ENCODE results near the gene NKD1.

NKD1 gene

DNA sequence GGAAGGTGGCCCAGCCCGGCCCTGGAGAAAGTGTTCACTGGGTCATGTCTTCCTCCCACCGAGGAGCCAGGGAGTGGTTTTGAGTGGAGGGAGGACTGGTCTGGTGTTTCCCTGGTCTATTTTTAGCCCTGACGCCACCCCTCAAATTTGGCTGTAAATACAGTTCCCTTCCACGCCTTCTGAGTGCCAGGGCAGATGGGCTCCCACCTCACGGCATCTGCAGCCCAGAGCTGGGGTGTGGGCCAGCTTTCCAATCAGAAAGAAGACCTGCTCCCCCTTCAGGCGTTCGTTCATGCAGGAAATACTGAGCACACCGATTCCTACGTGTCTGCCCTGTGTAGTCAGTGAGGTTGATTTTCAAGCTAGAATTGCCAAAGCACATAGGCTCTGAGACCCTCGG, 79.2 kb downstream of the NKD1 start:
- DNase-seq (ENCODE audit: low read depth in 1 of 2, low spot score in 1 of 2), result peak; percentile 11 to 19

DNA sequence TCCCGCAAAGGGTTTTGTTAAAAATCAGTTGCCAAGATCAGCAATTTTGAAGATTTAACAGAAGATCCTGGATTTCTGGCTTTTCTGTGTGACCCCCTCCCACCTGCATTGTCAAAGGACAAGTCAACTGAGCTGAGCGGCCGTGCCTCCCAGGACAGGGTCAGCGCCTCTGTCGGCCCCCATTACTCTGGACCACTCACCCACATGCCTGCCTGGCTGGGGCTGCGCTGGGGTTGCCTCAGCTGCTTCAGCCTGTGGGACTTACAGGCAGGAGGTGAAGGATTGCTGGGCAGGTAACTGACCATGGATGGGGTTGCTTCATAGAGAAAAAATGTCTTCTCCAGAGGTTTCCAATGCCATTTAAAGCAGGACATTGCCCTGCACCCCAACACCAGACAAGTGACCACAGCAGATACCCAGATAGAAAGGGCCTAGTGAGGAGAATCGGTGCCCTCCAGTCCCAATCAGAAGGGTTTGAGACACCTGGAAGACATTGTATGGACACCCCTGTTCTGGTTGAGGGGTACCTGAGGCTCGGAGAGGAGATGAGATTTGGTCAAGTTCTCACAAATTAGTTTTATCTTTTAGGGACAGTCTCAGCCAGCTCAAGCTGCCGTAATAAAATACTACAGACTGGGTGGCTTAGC, 80.1 kb downstream of the NKD1 start:
- no peak for DNase-seq (ENCODE audit: low read depth in 1 of 2, low spot score in 1 of 2)

DNA sequence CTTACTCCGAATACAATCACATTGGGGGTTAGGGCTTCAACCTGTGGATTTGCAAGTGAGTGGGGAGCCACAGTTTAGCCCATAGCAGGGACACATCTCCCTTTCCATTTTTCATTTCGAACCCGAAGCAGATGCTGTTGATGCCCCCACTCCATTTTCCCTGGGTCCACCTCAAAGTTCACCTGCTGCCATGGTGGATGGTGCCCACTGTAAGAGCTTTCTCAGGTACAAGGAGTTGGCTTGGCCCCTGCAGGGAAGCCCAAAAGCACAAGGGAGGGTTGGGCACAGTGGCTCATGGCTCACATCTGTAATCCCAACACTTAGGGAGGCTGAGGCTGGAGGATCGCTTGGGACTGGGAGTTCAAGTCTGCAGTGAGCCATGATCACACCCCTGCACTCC, 81.1 kb downstream of the NKD1 start:
- no peak for DNase-seq (ENCODE audit: low read depth in 1 of 2, low spot score in 1 of 2)

DNA sequence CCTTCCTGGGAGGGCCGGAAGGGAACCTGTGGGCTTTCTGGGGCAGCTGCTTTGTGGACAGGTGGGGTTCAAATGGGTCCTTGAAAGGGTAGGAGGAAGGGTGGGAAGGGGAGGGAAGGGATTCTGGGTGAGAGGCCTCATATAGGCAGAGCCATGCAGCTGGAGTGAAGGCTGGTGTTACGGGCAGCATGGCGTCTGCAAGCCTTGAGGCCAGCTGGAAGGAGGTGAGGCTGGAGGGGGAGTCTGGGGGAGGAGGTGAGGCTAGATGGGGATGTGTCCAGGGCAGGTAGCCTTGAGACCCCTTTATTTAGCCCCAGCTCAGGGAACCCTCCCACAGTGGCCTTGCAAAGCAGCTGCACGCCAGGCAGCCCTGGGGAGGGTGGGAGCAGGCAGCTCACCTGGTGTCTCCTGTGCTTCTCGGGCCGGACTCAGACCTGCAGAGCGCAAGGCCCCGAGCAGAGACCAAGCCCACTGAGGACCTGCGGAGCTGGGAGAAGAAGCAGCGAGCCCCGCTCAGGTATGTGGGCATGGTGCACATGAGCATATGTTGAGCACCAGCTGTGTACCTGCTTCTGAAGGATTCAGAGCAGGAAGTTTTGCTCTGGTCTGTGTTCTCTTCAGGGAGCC, 82.3 kb downstream of the NKD1 start:
- DNase-seq (ENCODE audit: low read depth in 1 of 2, low spot score in 1 of 2), result no peak

DNA sequence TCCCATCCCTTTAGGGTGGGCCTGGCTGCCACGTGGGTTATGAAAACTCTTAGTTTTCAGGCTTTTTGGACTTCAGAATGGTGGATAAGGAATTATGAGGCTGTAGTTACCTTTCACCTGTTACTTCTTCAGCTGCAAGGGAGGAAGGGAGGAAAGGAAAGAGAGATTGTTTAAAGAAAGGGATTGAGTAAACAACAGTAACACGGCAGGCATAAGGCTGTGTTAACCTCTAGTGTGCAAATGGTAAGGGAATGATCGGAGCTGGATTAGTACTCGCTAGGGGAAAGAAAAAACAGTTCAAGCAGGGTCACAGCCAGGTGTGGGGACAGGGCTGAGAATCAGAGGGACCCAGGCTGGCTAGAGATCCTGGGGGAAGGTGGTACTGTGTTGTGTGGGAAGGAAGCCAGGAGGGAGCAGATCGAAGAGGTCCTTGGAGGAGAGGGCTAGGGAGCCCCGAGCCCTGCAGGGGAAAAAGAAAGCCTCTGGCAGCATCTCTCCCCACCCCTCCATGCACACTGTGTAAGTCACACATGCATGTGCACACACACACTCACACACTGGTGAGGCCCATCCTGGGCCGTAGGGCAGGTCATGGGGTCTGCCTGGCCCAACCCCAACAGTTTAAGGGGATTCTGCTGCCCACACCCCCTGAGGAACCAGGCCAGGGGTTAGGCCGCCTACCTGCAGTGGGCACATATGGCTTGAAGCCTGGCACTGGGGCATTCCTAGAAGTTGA, 83.2 kb downstream of the NKD1 start:
- DNase-seq (ENCODE audit: low read depth in 1 of 2, low spot score in 1 of 2), result no peak

DNA sequence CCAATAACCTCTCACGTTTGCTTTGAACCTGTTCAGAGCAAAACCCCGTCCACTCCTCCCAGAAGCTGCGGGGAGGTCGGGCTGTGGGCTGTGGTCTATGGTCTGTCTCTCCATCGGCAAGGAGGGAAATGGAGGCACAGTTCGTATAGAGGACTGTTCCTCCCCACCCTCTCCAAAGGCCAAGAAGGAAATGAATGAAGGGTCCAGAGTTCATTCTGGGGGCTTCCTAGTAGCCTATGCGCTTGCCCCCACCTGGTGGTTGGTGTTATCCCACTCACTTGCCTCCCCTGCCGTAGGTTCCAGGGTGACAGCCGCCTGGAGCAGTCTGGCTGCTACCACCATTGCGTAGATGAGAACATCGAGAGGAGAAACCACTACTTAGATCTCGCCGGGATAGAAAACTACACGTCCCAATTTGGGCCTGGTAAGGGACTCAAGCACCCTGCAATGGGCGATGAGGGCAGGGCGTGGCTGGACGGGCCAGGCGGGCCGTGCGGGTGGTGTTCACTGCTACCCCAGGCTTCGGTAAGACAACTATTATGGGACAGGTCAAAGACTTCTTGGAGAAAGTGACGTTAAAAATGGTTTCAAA, 83.9 kb downstream of the NKD1 start:
- no peak for DNase-seq (ENCODE audit: low read depth in 1 of 2, low spot score in 1 of 2)

DNA sequence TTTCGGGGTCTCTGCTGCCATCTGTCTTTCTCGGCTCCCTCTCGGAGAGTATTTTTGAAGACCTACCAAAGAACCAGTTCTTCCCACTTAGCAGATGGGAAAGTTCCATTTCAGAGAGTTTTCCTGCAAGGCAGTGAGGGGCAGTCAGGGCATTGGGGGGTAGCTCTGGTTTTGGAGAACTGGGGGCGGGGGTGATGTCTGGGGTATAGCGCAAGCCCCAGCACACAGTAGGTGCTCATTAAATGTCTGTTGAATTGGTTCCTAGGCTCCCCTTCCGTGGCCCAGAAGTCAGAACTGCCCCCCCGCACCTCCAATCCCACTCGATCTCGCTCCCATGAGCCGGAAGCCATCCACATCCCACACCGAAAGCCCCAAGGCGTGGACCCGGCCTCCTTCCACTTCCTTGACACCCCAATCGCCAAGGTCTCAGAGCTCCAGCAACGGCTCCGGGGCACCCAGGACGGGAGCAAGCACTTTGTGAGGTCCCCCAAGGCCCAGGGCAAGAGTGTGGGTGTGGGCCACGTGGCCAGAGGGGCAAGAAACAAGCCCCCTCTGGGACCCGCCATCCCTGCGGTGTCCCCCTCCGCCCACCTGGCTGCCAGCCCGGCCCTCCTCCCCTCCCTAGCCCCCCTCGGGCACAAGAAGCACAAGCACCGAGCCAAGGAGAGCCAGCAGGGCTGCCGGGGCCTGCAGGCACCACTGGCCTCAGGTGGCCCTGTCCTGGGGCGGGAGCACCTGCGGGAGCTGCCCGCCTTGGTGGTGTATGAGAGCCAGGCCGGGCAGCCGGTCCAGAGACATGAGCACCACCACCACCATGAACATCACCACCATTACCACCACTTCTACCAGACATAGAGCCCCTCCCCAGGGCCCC, 85.0 kb downstream of the NKD1 start:
- no peak for DNase-seq (ENCODE audit: low read depth in 1 of 2, low spot score in 1 of 2)

DNA sequence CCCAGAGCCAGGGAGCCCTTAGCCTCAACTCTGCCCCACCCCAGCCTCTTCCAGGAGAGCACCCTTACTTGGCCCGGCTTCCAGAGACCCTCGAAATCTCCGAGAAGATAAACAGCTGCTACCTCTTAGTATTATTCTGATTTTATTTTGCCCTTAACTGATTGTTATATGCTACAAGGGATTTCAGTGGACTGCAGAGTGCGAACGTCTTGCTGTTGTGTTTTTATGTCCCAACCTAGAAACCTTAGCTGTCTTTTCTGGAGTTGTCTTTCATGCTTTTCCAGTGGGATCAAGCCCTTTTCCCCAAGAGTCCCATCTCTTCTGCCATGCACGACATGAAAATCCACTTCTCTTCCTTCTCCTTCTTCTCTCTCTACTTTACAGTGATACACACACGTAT, 85.9 kb downstream of the NKD1 start:
- no peak for DNase-seq (ENCODE audit: low read depth in 1 of 2, low spot score in 1 of 2)

DNA sequence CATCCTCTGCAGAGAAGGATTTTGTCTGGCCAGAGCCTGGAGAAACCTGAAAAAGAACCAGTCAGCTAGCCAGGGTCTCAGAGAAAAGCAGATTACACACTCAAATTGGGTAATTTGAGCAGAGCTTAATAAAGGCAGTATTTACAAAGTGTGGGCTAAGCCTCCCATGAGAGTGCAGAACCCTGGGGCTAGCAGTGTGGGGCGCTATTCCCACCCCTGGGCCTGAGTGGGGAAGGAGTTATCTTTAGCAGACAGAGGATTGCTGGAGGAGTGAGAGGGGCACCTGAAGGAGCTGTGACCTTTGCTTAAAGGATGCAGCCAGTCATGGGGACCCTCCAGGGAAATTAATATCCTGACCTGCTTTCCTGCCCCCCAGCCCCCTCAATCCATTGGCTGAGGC, 86.8 kb downstream of the NKD1 start:
- no peak for DNase-seq (ENCODE audit: low read depth in 1 of 2, low spot score in 1 of 2)

DNA sequence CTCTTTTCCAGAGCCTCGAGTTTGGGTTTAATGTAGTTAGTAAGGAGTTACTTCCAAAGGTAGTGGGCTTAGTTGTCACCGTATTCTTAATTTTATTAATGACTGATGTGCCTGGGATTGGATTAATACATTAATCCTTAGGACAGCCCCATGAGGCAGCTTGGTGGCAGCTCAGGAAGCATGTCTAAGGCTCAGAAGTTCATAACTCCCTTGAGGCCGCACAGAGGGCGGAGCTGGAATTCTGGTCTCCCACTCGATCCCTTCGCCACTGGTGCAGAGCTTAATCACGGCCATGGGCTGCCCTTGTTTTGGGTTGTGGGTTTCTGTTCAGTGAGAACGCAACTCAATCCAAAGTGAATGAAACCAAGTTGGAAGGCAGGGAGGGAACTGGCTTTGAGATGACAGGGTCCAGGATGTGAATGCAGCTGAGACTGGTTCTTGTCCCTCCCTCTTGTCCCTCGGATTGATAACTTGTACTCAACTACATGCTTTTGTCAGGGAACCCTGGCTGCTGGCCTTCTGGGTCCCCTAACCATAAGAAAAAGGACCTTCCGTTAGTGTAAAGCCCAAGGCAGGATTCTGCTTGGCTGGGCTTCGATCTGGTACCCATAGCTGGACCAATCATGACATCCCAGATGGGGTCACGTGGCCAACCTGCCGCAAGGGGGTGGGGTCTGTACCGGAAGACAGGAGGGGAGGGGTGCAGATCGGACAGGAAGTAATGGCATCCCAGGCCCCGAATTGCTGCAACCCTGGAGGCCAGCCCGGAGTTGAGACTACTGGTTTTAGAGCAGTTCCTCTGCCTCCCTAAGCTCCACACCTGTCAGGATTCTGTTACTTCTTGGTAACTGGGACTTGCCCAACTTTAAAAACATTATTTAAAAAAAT, 87.6 kb downstream of the NKD1 start:
- no peak for DNase-seq (ENCODE audit: low read depth in 1 of 2, low spot score in 1 of 2)

DNA sequence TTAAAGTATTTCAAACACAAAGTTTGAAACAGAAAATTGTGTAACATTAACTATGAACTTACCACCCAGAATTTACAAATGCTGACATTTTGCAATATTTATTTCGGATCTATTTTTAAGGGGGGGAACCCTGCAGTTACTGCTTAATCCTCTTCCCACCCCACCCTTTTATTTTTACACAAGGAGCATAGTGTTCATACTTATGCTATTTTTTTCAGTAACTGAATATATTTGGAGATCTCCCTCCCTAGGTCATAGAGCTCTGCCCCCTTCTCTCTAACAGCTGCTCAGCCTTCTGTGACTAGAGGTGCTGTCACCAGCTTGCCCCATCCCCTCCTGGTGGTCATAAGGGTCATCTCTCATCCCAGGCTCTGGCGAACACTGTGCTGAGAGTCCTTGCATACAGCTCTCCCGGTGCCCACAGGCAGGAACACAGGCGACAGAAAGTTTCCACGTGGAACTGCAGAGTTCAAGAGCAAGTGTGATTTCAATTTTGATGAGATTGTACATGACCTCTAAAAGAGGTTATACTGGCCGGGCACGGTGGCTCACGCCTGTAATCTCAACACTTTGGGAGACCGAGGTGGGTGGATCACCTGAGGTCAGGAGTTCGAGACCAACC, 88.7 kb downstream of the NKD1 start:
- DNase-seq (ENCODE audit: low read depth in 1 of 2, low spot score in 1 of 2), result no peak

DNA sequence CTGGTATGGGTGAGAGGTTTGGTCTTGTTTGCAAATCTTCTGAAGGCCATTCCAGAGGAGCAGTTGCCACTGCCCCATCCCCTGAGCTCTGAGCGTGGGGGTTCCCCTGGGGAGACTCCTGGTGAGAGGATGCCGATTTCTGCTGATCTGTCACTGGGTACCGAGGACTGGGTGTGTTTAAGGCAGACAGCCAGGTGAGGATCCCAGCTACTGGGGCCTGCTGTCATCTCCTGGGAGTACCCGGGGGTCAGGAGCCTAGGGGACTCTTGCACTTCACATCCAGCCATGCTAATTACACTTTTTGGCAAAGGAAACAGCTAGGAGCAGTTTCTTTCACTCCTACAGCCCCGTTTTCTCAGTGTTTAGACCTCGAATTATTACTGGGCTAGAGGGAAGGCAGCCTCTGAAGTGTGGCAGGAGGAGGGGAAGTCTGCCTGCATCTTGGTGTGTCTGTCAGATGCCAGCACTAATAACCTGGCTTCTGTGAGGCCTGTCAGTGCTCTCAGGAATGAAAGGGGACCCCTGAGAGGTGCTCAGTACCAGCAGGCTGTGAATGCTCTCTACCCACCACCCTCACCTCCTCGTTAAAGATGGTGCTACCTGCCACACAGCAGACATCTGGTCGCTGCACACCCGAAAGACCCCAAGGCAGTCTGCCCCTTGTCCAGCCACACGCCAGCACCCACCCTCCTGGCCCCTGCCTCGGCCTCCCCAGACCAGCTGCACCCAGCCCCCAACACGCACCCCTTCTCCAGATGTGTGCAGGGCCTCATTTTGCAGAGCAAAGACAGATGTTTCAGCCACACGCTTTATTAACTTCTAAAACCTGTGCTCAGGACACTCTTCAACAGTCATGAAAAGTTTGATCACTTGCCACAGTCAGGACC, 89.8 kb downstream of the NKD1 start:
- no peak for DNase-seq (ENCODE audit: low read depth in 1 of 2, low spot score in 1 of 2)

DNA sequence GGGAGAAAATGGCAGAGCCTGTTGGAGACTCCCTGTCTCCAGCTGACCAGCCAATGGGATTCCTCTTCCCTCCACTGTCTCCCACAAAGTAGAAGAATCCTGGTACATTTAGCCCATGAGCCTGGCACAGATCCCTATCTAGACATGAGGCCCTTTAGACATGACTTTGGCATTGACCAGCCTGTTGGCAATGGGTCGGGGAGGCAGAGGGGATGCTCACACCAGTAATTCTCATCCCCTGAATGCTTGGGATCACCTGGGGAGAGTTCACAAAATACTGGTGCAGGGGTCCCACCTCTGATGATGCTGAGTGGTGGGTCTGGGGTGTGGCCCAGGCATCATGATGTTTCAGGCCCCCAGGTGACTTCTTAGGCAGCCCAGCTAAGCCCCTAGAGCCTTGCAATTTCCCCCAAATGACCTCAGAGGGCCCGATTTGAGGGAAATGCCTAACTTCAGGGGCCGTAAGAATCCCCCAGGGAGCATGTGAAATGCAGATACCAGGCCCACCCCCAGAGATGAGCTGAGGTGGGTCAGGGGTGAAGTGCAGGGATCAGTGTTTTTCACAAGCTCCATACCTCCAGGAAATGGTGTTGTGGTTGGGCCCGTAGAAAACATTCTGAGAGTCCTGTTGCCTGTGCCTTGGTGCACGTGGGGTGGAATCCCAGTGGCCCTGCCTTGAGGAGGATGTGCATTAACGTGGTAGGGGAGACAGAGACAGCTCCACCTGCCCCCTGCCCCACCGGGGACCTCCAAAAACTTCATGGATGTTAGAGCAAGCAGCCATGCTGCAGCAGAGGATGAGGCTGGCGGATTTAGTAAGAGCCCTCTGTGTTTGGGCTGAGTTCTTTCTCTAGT, 90.8 kb downstream of the NKD1 start:
- DNase-seq (ENCODE audit: low read depth in 1 of 2, low spot score in 1 of 2), result no peak

DNA sequence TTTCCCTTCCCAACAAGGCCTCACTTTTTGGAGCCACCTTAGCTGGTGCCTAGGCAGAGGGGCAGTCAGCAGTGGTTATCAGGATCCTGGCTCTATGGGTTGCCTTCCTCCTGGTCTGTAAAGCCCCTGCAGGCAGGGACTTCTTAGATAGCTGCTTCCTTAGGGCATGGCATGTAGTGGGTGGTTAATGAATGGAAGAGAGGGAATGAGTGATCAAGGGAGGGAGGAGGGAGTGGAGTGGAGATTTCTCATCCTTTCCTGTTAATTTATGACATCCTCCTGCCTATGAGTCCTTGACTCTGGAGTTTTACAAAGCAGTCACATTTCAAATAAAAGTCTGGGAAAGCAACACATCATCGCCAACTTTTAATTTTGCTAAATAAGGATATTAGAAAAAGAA, 92.2 kb downstream of the NKD1 start:
- no peak for DNase-seq (ENCODE audit: low read depth in 1 of 2, low spot score in 1 of 2)

DNA sequence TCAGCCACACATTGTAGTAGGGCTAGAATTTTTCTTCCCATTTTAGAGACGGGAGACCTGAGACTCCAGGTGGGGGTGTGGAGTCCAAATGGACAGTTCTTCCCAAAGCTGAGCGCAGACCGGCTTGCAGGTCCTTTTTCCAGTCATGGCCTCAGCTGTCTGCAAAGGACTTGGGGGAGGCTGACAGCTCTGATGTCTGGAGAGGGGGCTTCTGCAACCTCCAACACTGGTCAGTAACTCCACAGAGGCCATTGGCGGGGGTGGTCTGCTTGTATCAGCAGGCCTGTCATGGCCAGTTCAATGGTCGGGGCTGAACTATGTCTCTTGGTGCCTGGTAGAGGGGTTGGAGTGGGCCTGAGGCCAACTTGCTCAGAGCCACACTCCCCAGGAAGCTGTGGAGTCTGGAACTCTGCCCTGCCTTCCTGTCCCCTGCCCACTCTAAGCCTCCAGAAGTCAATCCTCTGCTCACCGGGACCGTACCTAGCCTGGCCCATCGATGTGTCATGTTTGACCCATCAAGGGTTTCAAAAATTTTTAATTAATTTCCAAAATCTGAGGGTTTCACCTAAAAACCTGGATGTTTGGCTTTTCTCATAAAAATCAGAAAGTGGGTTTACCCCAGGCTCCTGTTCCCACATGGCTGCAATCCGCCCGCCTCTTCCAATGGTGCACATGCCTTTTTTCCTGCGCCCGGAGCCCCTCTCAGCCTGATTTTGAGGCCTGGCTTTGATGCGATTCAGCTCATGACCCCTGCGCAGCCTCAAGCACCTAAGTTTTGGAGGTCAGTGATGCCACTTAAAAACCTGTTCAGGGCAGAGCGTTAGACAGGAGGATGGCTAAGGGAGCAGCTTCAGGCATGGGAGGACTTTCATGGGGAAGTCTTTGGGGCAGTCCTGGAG, 93.0 kb downstream of the NKD1 start:
- no peak for DNase-seq (ENCODE audit: low read depth in 1 of 2, low spot score in 1 of 2)

DNA sequence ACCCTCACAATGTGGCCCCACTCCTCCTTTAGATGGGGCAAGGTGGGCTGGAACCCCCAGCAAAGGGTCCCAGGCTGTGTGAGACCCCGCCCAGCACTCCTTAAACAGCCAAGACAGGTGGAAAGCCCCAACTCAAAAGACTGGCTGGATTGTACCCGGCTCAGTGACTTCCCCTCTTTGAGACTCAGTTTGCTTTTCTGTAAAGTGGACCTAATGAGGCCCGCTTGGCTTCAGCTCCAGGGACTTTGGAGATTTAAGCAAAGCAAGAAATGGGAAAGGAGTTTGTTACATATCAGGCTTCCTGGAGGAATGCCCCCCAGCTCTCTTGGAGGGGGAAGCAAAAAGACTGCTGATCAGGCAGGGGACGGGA, 93.6 kb downstream of the NKD1 start:
- no peak for DNase-seq (ENCODE audit: low read depth in 1 of 2, low spot score in 1 of 2)

DNA sequence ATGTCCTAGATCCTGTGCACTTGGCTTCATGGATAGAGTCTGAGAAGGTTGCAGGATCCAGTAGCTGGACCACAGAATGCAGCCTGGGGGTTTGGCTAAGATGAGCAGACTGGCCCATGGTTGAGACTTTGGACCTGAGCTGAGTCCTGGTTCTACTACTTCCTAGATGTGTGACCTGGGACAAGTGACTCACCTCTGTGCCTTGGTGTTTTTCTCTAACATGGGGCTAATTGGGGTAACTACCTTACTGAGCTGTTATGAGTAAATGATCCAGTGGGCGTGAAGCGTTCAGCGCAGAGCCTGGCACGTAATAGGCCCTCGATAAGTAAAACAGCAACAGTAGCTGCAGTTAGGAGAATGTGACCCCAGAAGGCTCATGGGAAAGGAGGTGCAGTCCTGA, 94.2 kb downstream of the NKD1 start:
- DNase-seq (ENCODE audit: low read depth in 1 of 2, low spot score in 1 of 2), result no peak

Data from stimulated activated CD4-positive, alpha-beta T cell treated with anti-CD3 and anti-CD28 coated beads, Interleukin-15, amount 100 ng/mL, for 1 hour (primary cell).